ENCODE data around the gene TMEM33.

TMEM33 gene

DNA sequence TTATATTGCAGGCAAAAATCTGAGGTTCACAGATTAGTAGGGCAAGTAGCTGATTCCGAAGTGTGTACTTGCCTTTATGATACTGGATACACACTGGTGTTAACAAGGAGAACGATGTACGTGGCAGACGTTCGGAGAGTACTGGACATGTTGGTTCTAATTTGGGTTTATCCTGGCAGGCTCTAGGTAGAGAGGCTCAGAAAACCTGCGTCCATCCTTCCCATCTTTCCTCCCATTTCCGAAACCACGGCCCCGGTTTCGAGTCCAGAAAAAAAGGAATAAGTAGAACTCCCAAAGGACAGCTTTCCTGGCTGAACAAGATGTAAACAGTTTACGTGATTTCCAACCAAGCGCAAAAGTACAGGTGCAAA is 54.8 kb downstream of the TMEM33 start:
- peak overlapping the region; percentile 97 for H3K4me3 ChIP-seq (ENCODE audit: insufficient read length, low read depth)
- TF ChIP-seq YY1 (IDR thresholded peaks at IDR 0.05; ENCODE audit: insufficient read depth, insufficient read length) = no peak
- no peak for DNase-seq (ENCODE audit: low read depth, low spot score)
- peaks cover 4% of the 10 kb centered on the region for H3K36me3 ChIP-seq (ENCODE audit: insufficient read depth, insufficient read length, low read length)
- H3K4me1 ChIP-seq (ENCODE audit: insufficient read depth, insufficient read length) = no peaks in the 10 kb centered on the region
- peak overlapping the region; percentile 78 for H3K9ac ChIP-seq (ENCODE audit: insufficient read length, low read depth)
- H3K27me3 ChIP-seq (ENCODE audit: insufficient read depth, insufficient read length) = no peaks in the 10 kb centered on the region
- no peaks in the 10 kb centered on the region for H3K9me3 ChIP-seq (ENCODE audit: insufficient read depth, low read length)

DNA sequence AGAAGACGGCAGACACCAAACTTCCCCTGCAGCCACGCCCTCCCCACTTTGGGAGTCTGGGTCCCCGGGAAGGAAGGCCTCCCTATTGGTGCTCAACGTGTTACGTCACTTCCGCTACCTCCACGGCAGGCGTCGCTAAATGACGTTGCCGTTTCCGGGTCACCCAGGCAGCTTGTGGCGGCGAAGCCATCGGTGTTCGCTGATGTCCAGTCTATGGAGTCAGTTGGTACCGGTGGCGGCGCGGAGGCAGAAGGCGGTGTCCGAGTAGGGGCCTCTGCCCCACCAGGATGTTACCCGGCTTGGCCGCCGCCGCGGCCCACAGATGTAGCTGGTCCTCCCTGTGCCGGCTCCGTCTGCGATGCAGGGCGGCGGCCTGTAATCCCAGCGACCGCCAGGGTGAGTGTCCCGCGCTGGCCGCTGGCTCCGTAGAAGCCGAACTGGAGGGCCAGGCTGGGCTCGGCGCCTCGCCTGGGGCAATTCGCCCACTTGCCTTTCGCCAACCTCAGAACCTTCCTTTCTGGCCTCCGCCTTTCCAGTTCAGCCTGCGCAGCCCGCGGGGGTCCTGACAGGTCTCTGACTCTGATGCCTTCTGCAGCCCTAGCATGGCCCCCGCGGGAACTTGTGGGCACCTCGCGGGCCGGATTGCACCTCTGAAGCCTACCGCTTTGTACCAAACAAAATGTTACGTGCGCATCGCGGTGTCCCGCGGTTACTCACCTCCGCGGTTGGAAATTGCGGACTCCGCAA is 55.3 kb downstream of the TMEM33 start, which contains the start of gene SLC30A9:
SLC30A9 (plus strand) TSS at position 166 of the 747 bp plus-strand sequence; CDS start at position 288, 122 bp downstream.
- Histone ChIP-seq H3K4me1 (ENCODE audit: insufficient read depth, insufficient read length) (no peaks in the 10 kb centered on the region), H3K9me3 (ENCODE audit: insufficient read depth, low read length) (no peaks in the 10 kb centered on the region), H3K36me3 (ENCODE audit: insufficient read depth, insufficient read length, low read length) (peaks cover 4% of the 10 kb centered on the region), H3K27me3 (ENCODE audit: insufficient read depth, insufficient read length) (no peaks in the 10 kb centered on the region), H3K9ac (ENCODE audit: insufficient read length, low read depth) (peak within 1 kb of the TSS; percentile 96), H3K4me3 (ENCODE audit: insufficient read length, low read depth) (peak within 1 kb of the TSS; percentile 97)
- DNase-seq (ENCODE audit: low read depth, low spot score) = peak; percentile 80
- TF ChIP-seq YY1 (IDR thresholded peaks at IDR 0.05; ENCODE audit: insufficient read depth, insufficient read length) = no peak

DNA sequence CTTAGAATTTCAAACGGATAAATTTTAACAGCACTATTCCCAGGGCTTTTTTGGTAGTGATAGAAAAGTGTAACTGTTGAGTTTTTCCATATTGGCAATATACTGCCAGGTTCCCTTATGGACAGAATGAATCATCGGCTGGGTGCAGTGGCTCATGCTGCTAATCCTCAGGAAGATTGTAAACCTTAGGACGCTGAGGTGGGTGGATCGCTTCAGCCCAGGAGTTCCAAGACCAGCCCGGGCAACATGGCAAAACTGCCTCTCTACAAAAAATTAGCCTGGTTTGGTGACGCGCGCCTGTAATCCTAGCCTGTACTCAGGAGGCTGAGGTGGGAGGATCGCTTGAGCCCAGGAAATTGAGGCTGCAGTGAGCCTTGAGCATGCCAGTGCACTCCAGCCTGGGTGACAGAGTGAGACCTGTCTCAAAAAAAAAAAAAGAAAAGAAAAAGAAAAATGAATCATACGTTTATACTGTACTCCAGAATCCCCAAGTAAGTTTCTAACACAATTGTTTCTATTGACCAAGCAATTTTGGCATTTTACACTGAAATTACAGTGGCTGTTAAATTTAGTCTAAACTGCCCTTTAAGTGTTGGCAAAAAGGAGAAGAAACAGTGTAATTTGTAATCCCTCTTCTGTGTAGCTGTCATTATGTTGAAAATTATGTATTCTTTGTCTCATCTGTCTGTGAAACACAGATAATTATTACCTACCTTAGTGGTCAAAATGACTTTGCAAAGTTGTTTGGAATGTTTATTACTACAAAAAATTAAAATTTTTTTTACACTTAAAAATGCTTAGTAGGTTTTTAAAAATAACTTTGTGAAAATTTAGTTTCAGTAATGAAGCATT is 56.9 kb downstream of the TMEM33 start:
- Histone ChIP-seq H3K9ac (ENCODE audit: insufficient read length, low read depth) (no peak overlapping the region), H3K36me3 (ENCODE audit: insufficient read depth, insufficient read length, low read length) (peaks cover 4% of the 10 kb centered on the region), H3K27me3 (ENCODE audit: insufficient read depth, insufficient read length) (no peaks in the 10 kb centered on the region), H3K9me3 (ENCODE audit: insufficient read depth, low read length) (no peaks in the 10 kb centered on the region), H3K4me1 (ENCODE audit: insufficient read depth, insufficient read length) (no peaks in the 10 kb centered on the region), H3K4me3 (ENCODE audit: insufficient read length, low read depth) (peak overlapping the region; percentile 97)
- no peak for TF ChIP-seq ZNF274 (IDR thresholded peaks at IDR 0.05; ENCODE audit: low read depth, low read length)
- TF ChIP-seq SUZ12 (IDR thresholded peaks at IDR 0.05; ENCODE audit: extremely low read depth, insufficient read depth, insufficient read length) = no peak
- TF ChIP-seq YY1 (IDR thresholded peaks at IDR 0.05; ENCODE audit: insufficient read depth, insufficient read length) = no peak
- no peak for DNase-seq (ENCODE audit: low read depth, low spot score)

GRCh38 chr4:41992967-41993857 is 58.0 kb downstream of the TMEM33 start:
- Histone ChIP-seq H3K36me3 (ENCODE audit: insufficient read depth, insufficient read length, low read length) (peaks cover 4% of the 10 kb centered on the region), H3K4me1 (ENCODE audit: insufficient read depth, insufficient read length) (no peaks in the 10 kb centered on the region), H3K9ac (ENCODE audit: insufficient read length, low read depth) (no peak overlapping the region), H3K9me3 (ENCODE audit: insufficient read depth, low read length) (no peaks in the 10 kb centered on the region), H3K4me3 (ENCODE audit: insufficient read length, low read depth) (no peak overlapping the region), H3K27me3 (ENCODE audit: insufficient read depth, insufficient read length) (no peaks in the 10 kb centered on the region)
- DNase-seq (ENCODE audit: low read depth, low spot score) = no peak
- TF ChIP-seq SUZ12 (IDR thresholded peaks at IDR 0.05; ENCODE audit: extremely low read depth, insufficient read depth, insufficient read length) (no peak), YY1 (IDR thresholded peaks at IDR 0.05; ENCODE audit: insufficient read depth, insufficient read length) (no peak)

DNA sequence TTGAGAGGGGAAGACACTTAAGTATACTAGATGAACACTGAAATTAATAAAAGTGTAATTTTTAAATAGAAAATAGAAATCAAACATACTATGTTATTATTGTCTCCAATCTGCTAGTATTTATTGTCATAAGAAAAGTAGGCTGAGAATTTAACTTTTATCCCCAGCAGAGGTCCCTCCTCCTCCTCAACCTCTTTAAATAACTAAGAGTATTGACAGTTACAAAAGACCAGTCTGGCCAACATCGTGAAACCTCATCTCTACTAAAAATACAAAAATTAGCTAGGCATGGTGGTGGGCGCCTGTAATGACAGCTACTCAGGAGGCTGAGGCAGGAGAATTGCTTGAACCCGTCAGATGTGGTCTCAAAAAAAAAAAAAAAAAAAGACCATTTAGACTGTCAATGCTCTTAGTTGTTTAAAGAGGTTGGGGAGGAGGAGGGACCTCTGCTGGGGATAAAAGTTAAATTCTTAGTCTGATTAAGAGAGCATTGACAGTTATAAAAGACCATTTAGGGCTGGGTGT is 59.3 kb downstream of the TMEM33 start:
- Histone ChIP-seq H3K4me1 (ENCODE audit: insufficient read depth, insufficient read length) (no peaks in the 10 kb centered on the region), H3K27me3 (ENCODE audit: insufficient read depth, insufficient read length) (no peaks in the 10 kb centered on the region), H3K4me3 (ENCODE audit: insufficient read length, low read depth) (no peak overlapping the region), H3K36me3 (ENCODE audit: insufficient read depth, insufficient read length, low read length) (peaks cover 4% of the 10 kb centered on the region), H3K9ac (ENCODE audit: insufficient read length, low read depth) (no peak overlapping the region), H3K9me3 (ENCODE audit: insufficient read depth, low read length) (no peaks in the 10 kb centered on the region)
- no peak for DNase-seq (ENCODE audit: low read depth, low spot score)
- no peak for TF ChIP-seq ZNF274 (IDR thresholded peaks at IDR 0.05; ENCODE audit: low read depth, low read length)
- no peak for TF ChIP-seq YY1 (IDR thresholded peaks at IDR 0.05; ENCODE audit: insufficient read depth, insufficient read length)
- no peak for TF ChIP-seq SUZ12 (IDR thresholded peaks at IDR 0.05; ENCODE audit: extremely low read depth, insufficient read depth, insufficient read length)

GRCh38 chr4:41998019-41998418 is 62.8 kb downstream of the TMEM33 start:
- Histone ChIP-seq H3K9ac (ENCODE audit: insufficient read length, low read depth) (no peak overlapping the region), H3K9me3 (ENCODE audit: insufficient read depth, low read length) (no peaks in the 10 kb centered on the region), H3K4me1 (ENCODE audit: insufficient read depth, insufficient read length) (no peaks in the 10 kb centered on the region), H3K4me3 (ENCODE audit: insufficient read length, low read depth) (no peak overlapping the region), H3K27me3 (ENCODE audit: insufficient read depth, insufficient read length) (no peaks in the 10 kb centered on the region), H3K36me3 (ENCODE audit: insufficient read depth, insufficient read length, low read length) (peaks cover 10% of the 10 kb centered on the region)
- no peak for TF ChIP-seq SUZ12 (IDR thresholded peaks at IDR 0.05; ENCODE audit: extremely low read depth, insufficient read depth, insufficient read length)
- TF ChIP-seq ZNF274 (IDR thresholded peaks at IDR 0.05; ENCODE audit: low read depth, low read length) = no peak
- TF ChIP-seq YY1 (IDR thresholded peaks at IDR 0.05; ENCODE audit: insufficient read depth, insufficient read length) = no peak
- DNase-seq (ENCODE audit: low read depth, low spot score) = no peak

Data from NT2/D1 (cell line).